Liver (tissue), 3 donors: ENCODE measurements around the gene STIM2.

Experiments
- ATF3 ChIP-seq: IDR thresholded peaks from 2 replicates; pipeline ENCODE4 v1.6.1; 2016; ENCODE audit warnings: antibody characterized with exemption
- CTCF ChIP-seq: fragments of 150-350 bp; IDR thresholded peaks from 2 replicates; pipeline ENCODE4 v1.5.1; 2017; ENCODE audit warnings: improper control_type of control experiment, low read depth, low read length; ENCODE audit not compliant: missing input control
- EGR1 ChIP-seq, 2 donors: IDR thresholded peaks; 2 replicates each; pipeline ENCODE4 v1.6.1; 2016 to 2018; ENCODE audit warnings: antibody characterized with exemption in 2 of 2, low read depth in 2 of 2
- FOXA1 ChIP-seq: IDR thresholded peaks from 2 replicates; pipeline ENCODE4 v1.6.1; 2016; ENCODE audit warnings: antibody characterized with exemption
- HNF4A ChIP-seq, 2 donors: conservative IDR thresholded peaks; 2 replicates each; pipeline ENCODE4 v1.6.1; 2016; ENCODE audit warnings: antibody characterized with exemption in 2 of 2, mild to moderate bottlenecking in 2 of 2
- JUND ChIP-seq, 2 donors: IDR thresholded peaks; 2 replicates each; pipeline ENCODE4 v1.6.1; 2016; ENCODE audit warnings: antibody characterized with exemption in 2 of 2
- MAX ChIP-seq: IDR thresholded peaks from 2 replicates; pipeline ENCODE4 v1.6.1; 2016; ENCODE audit warnings: antibody characterized with exemption
- REST ChIP-seq: IDR thresholded peaks from 2 replicates; pipeline ENCODE4 v1.6.1; 2016; ENCODE audit warnings: antibody characterized with exemption, mild to moderate bottlenecking
- YY1 ChIP-seq: IDR thresholded peaks from 2 replicates; pipeline ENCODE4 v1.6.1; 2016; ENCODE audit warnings: antibody characterized with exemption, mild to moderate bottlenecking
- ZBTB33 ChIP-seq: IDR thresholded peaks from 2 replicates; pipeline ENCODE4 v1.6.1; 2016; ENCODE audit warnings: antibody characterized with exemption
- donor health status: healthy.
- donor health status: healthy.

GRCh38 chr4:26884026-26884425 lies 23.4 kb downstream of the STIM2 start:
- TF ChIP-seq CTCF = no peak
- TF ChIP-seq MAX = no peak
- no peak for TF ChIP-seq FOXA1
- TF ChIP-seq ATF3 = no peak
- TF ChIP-seq ZBTB33 = no peak
- no peak for TF ChIP-seq HNF4A (conservative IDR thresholded peaks at IDR 0.05)
- no peak for TF ChIP-seq REST
- TF ChIP-seq EGR1 (IDR thresholded peaks at IDR 0.05; ENCODE audit: low read depth in 2 of 2) = no peak
- TF ChIP-seq YY1 = no peak
- no peak for TF ChIP-seq JUND (IDR thresholded peaks at IDR 0.05)
